ENCODE results near the gene ZBTB42.
"Not testable (repeated sequence)": the region's sequence is repeated elsewhere in the genome, so short reads cannot be mapped to it uniquely, and the experiment has no call there.

ZBTB42 gene

GRCh38 chr14:104810316-104810715 is 9.4 kb downstream of the ZBTB42 start:
- DNase-seq (ENCODE audit: low read depth), result no peak

- DNase-seq (ENCODE audit: low read depth), result no peak
Measured at GRCh38 chr14:104813286-104813685, 12.4 kb downstream of the ZBTB42 start.

GRCh38 chr14:104814701-104815100 is 13.8 kb downstream of the ZBTB42 start:
- not testable (repeated sequence) for DNase-seq (ENCODE audit: low read depth)

- DNase-seq (ENCODE audit: low read depth), result no peak
Measured at GRCh38 chr14:104816616-104816884, 15.6 kb downstream of the ZBTB42 start.

- DNase-seq (ENCODE audit: low read depth), result no peak
Measured at GRCh38 chr14:104817930-104818713, 17.2 kb downstream of the ZBTB42 start.

GRCh38 chr14:104818714-104819161 is 17.8 kb downstream of the ZBTB42 start:
- no peak for DNase-seq (ENCODE audit: low read depth)

GRCh38 chr14:104819361-104819781 is 18.5 kb downstream of the ZBTB42 start:
- DNase-seq (ENCODE audit: low read depth), result no peak

- DNase-seq (ENCODE audit: low read depth), result no peak
Measured at GRCh38 chr14:104820669-104821228, 19.8 kb downstream of the ZBTB42 start.

GRCh38 chr14:104821229-104821945 is 20.5 kb downstream of the ZBTB42 start:
- no peak for DNase-seq (ENCODE audit: low read depth)

- DNase-seq (ENCODE audit: low read depth), result no peak
Measured at GRCh38 chr14:104821971-104822608, 21.2 kb downstream of the ZBTB42 start.

GRCh38 chr14:104822821-104823615 is 22.1 kb downstream of the ZBTB42 start:
- DNase-seq (ENCODE audit: low read depth), result no peak

GRCh38 chr14:104824353-104824997 is 23.6 kb downstream of the ZBTB42 start:
- no peak for DNase-seq (ENCODE audit: low read depth)

- peak; percentile 94 for DNase-seq (ENCODE audit: low read depth)
Measured at GRCh38 chr14:104826189-104826860, 25.4 kb downstream of the ZBTB42 start.

GRCh38 chr14:104826861-104827176 is 25.9 kb downstream of the ZBTB42 start:
- no peak for DNase-seq (ENCODE audit: low read depth)

- DNase-seq (ENCODE audit: low read depth), result peak; percentile 26
Measured at GRCh38 chr14:104827177-104828055, 26.5 kb downstream of the ZBTB42 start.

- DNase-seq (ENCODE audit: low read depth), result no peak
Measured at GRCh38 chr14:104830781-104831180, 29.9 kb downstream of the ZBTB42 start.

- DNase-seq (ENCODE audit: low read depth), result not testable (repeated sequence)
Measured at GRCh38 chr14:104836171-104836935, 35.5 kb downstream of the ZBTB42 start.

- no peak for DNase-seq (ENCODE audit: low read depth)
Measured at GRCh38 chr14:104841730-104842129, 40.8 kb downstream of the ZBTB42 start.

GRCh38 chr14:104843006-104843405 is 42.1 kb downstream of the ZBTB42 start:
- no peak for DNase-seq (ENCODE audit: low read depth)
